ENCODE measurements around the gene RAF1.

DNA sequence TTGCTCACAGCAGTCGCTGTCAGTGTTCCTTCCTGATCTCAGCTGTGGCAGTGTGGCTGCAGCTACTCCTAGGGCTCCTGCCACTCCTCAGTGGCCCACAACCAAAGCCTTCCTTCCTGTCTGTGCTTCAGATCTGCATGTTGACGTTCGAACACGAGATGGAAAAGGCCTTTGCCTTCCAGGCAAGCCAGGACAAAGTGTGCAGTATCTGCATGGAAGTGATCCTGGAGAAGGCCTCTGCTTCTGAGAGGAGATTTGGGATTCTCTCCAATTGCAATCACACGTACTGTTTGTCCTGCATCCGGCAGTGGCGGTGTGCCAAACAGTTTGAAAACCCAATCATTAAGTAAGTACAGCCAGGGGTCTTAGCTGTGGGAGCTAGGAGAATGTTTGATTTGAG, 89.3 kb downstream of the RAF1 start:
- TF ChIP-seq CTCF (IDR thresholded peaks at IDR 0.05) (no peak), EZH2phosphoT487 (IDR thresholded peaks at IDR 0.05) (no peak), EZH2 (IDR thresholded peaks at IDR 0.05) (no peak)

All from neural progenitor cell (in vitro differentiated cells).